Bladder microvascular endothelial cell (primary cell): ENCODE data around the gene ARHGEF33. TPM values are rescaled to one million over a fixed set of nuclear protein-coding genes. Genes with fewer than 3 reads are reported as not detected.

Experiments used
- total RNA-seq: library from RNA; depleted of rRNA; stranded (reverse); fragments of >200 nt; gene quantifications from 2 replicates; pipeline ENCODE4 v1.2.3, GENCODE V29; 2014

The ARHGEF33 gene
- total RNA-seq: 0.13 and 0.16 TPM in 2 replicates

DNA sequence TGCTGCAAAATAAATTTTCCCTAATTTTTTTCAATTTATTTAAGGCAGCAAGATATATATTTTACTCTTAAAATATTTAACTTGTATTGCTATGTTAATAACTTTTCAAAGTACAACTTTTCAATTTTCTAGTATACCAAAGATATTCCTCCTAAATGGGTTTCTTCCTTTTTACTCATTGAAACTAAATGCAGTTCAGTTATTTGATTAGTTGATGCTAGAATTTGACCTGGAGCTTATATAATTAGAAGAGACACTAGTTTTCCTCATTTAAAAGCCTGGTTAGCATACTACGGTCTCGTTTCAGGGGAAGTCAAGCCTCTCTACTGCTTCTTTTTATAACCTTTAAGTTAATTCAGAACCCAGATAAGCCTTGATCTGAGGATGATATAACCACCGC is at the start of gene ARHGEF33:
Gene ARHGEF33, plus strand, starts transcription at position 301 of the 400 bp plus-strand sequence. CDS start 29,573 bp downstream, outside the sequence.

DNA sequence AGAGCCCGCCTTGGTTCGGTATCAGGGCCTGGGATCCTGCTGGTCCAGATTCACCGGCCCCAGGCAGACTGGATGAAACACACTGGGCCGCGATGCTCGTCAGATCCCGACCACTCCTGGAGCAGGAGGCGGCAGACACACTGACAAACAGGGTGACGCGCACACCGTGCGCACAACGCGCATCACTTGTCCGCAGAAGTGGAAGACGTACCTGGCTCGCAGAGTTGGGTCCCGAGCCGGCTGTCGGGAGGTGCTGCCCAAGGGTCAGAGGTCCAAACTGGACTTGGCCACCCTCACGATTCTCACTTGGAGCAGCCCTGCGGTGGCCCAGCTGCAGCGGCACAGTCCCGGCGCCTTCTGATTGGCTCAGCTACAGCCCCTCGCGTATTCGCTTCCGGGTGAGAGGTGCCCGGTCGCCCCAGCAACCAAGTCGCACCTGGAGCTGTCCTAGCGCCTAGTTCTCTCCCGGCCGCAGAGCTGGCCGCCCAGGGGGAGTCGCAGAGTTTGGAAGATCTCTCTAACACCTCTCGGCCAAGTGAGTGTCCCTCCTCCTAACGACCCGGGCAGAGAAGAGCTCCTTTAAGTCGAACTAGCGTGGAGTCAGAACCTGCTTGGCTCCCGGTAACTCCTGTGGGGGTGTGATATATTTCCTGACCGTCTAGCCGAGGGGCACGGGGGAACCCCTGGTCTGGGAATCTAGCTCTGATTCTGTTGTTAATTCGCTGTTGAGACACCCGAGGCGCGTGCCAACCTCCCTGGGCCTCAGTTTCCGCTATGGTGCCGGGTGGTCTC is 13.9 kb upstream of the ARHGEF33 start, which contains the start of the genes DHX57 and MORN2:
Gene DHX57, minus strand, starts transcription at position 359 of the 792 bp plus-strand sequence. CDS start 7,529 bp downstream, outside the sequence.
Gene MORN2, plus strand, starts transcription at position 401 of the 792 bp plus-strand sequence.

Other genes starting within 250 kb of the ARHGEF33 start
- gene GALM, start 223.8 kb upstream of the ARHGEF33 start, total RNA-seq: 5.0 and 8.4 TPM in 2 replicates
- 117 and 227 TPM in 2 replicates for gene SRSF7, start 138.5 kb upstream of the ARHGEF33 start, total RNA-seq
- gene GEMIN6, start 111.7 kb upstream of the ARHGEF33 start, total RNA-seq: 7.3 and 10.7 TPM in 2 replicates
- gene DHX57, start 13.9 kb upstream of the ARHGEF33 start, total RNA-seq: 15.1 and 26.4 TPM in 2 replicates
- 8.7 and 8.9 TPM in 2 replicates for gene MORN2, start 13.9 kb upstream of the ARHGEF33 start, total RNA-seq
- 11.5 and 34.2 TPM in 2 replicates for gene SOS1, start 231.2 kb downstream of the ARHGEF33 start, total RNA-seq